HCT116 (cell line): Measurements from ENCODE around the gene MBOAT1. TPM values are rescaled to one million over a fixed set of nuclear protein-coding genes. Genes with fewer than 3 reads are reported as not detected.

Experiments
- ATAC-seq: fragments of 200-7000 bp; cut with Tn5 transposase; 2 replicates; pipeline ENCODE4 v1.9.1; 2020; ENCODE audit warnings: mild to moderate bottlenecking, moderate library complexity
- BruUV-seq: library from RNA; stranded (reverse); fragments of 400-500 nt; replicated peaks from 2 replicates; lab custom pipeline; 2021; lab: Mats Ljungman, UMichigan
- CTCF ChIA-PET: fragments of 300-600 bp; sonication (Branson Sonifier 250); formaldehyde crosslinking; loops from one replicate; lab custom pipeline; 2021; ENCODE audit warnings: antibody characterized with exemption; lab: Charles Lee
- POLR2A ChIA-PET: fragments of 300-600, 350-600 bp; sonication (Branson Sonifier 250); formaldehyde crosslinking; loops from one replicate; lab custom pipeline; 2021; ENCODE audit warnings: antibody characterized with exemption; lab: Charles Lee
- RAD21 ChIA-PET, 2 experiments: fragments of 300-600 bp; sonication (Branson Sonifier 250); formaldehyde crosslinking; loops; one replicate each; lab custom pipeline; 2023; ENCODE audit warnings: low total read pairs in 2 of 2; ENCODE audit not compliant: uncharacterized antibody in 2 of 2, unreplicated experiment in 2 of 2, low non-redundant PET in 1 of 2; lab: Charles Lee
- DNase-seq: peaks from one replicate; pipeline ENCODE4 v3.0.0-alpha.2; 2010; ENCODE audit warnings: low read depth, low spot score
- H2AFZ ChIP-seq: fragments of 200-600 bp; shearing (Covaris generic), sonication (generic); 2 replicates; pipeline ENCODE4 v1.6.1; 2017; ENCODE audit warnings: low read depth, mixed run types, mixed read lengths, antibody characterized with exemption, low read length; ENCODE audit not compliant: poor library complexity, severe bottlenecking
- H3K27ac ChIP-seq: 2 replicates; pipeline ENCODE4 v1.5.1; 2012; ENCODE audit warnings: low read depth, low read length
- H3K27me3 ChIP-seq: fragments of 200-600 bp; sonication (generic); 2 replicates; pipeline ENCODE4 v1.6.1; 2016; ENCODE audit warnings: mixed run types, low read length, mixed read lengths; ENCODE audit not compliant: insufficient read depth
- H3K36me3 ChIP-seq, 2 experiments: fragments of 200-500 bp in 1 of 2; fragments of 200-600 bp in 1 of 2; sonication (Bioruptor generic) in 1 of 2; sonication (generic) in 1 of 2; 2 replicates each; pipeline versions ENCODE4 v1.5.1 to v1.6.1; 2014 to 2016; ENCODE audit warnings: low read length in 2 of 2, inconsistent platforms in 1 of 2, mixed read lengths in 1 of 2, mixed run types in 1 of 2; ENCODE audit not compliant: insufficient read depth in 2 of 2, control insufficient read depth in 1 of 2
- H3K4me1 ChIP-seq, 2 experiments: fragments of 200-600 bp in 1 of 2; sonication (generic) in 1 of 2; 2 replicates each; pipeline versions ENCODE4 v1.5.1 to v1.6.1; 2012 to 2017; ENCODE audit warnings: low read length in 2 of 2, inconsistent platforms in 1 of 2, mild to moderate bottlenecking in 1 of 2, mixed read lengths in 1 of 2, mixed run types in 1 of 2, moderate library complexity in 1 of 2; ENCODE audit not compliant: insufficient read depth in 2 of 2, control insufficient read depth in 1 of 2
- H3K4me2 ChIP-seq: fragments of 200-600 bp; sonication (generic); 2 replicates; pipeline ENCODE4 v1.6.1; 2017; ENCODE audit warnings: mixed run types, low read length, mixed read lengths
- H3K4me3 ChIP-seq, 2 experiments: fragments of 200-600 bp in 1 of 2; sonication (generic) in 1 of 2; replicated peaks in 1 of 2; 2 replicates each; pipeline ENCODE4 v1.5.1; 2011 to 2016; ENCODE audit warnings: low read length in 2 of 2, control low read depth in 1 of 2, low read depth in 1 of 2, mild to moderate bottlenecking in 1 of 2, mixed read lengths in 1 of 2, mixed run types in 1 of 2
- H3K79me2 ChIP-seq: fragments of 200-600 bp; sonication (generic); 2 replicates; pipeline ENCODE4 v1.6.1; 2017; ENCODE audit warnings: mild to moderate bottlenecking, mixed run types, low read length, moderate library complexity, mixed read lengths; ENCODE audit not compliant: insufficient read depth
- H3K9ac ChIP-seq: fragments of 200-600 bp; sonication (generic); 2 replicates; pipeline ENCODE4 v1.6.1; 2016; ENCODE audit warnings: low read length, mixed read lengths
- H3K9me2 ChIP-seq: fragments of 200-600 bp; sonication (generic), shearing (Covaris generic); 2 replicates; pipeline ENCODE4 v1.6.1; 2017; ENCODE audit warnings: mixed run types, mild to moderate bottlenecking, moderate library complexity; ENCODE audit not compliant: insufficient read depth
- H3K9me3 ChIP-seq, 2 experiments: fragments of 200-500 bp in 1 of 2; fragments of 200-600 bp in 1 of 2; sonication (Bioruptor generic) in 1 of 2; sonication (generic) in 1 of 2; 2 replicates each; pipeline ENCODE4 v1.6.1; 2014 to 2017; ENCODE audit warnings: low read length in 2 of 2, mixed read lengths in 2 of 2, inconsistent platforms in 1 of 2, low read depth in 1 of 2, mild to moderate bottlenecking in 1 of 2, mixed run types in 1 of 2, moderate library complexity in 1 of 2; ENCODE audit not compliant: control insufficient read depth in 1 of 2, insufficient read depth in 1 of 2
- H4K20me1 ChIP-seq: fragments of 200-600 bp; sonication (generic), shearing (Covaris generic); 2 replicates; pipeline ENCODE4 v1.6.1; 2017; ENCODE audit warnings: mixed run types, mild to moderate bottlenecking, moderate library complexity; ENCODE audit not compliant: insufficient read depth
- CBX3 ChIP-seq: IDR thresholded peaks from 2 replicates; pipeline ENCODE4 v1.6.1; 2012; ENCODE audit warnings: low read depth
- CEBPB ChIP-seq: IDR thresholded peaks from 2 replicates; pipeline ENCODE4 v1.6.1; 2012; ENCODE audit warnings: low read depth
- EGR1 ChIP-seq: IDR thresholded peaks from 2 replicates; pipeline ENCODE4 v1.6.1; 2012; ENCODE audit warnings: low read depth
- ELF1 ChIP-seq: IDR thresholded peaks from 2 replicates; pipeline ENCODE4 v1.6.1; 2012; ENCODE audit warnings: low read depth, borderline replicate concordance
- EZH2phosphoT487 ChIP-seq: fragments of 200-600 bp; IDR thresholded peaks from 2 replicates; pipeline ENCODE4 v1.6.1; 2018; ENCODE audit warnings: antibody characterized with exemption, borderline replicate concordance
- FOSL1 ChIP-seq: IDR thresholded peaks from 2 replicates; pipeline ENCODE4 v1.6.1; 2012; ENCODE audit warnings: low read depth
- JUND ChIP-seq: IDR thresholded peaks from 2 replicates; pipeline ENCODE4 v1.6.1; 2012
- RAD21 ChIP-seq: IDR thresholded peaks from 2 replicates; pipeline ENCODE4 v1.6.1; 2012; ENCODE audit warnings: low read depth, mild to moderate bottlenecking
- SIN3A ChIP-seq: IDR thresholded peaks from 2 replicates; pipeline ENCODE4 v1.6.1; 2012; ENCODE audit warnings: low read depth
- SRF ChIP-seq: IDR thresholded peaks from 2 replicates; pipeline ENCODE4 v1.6.1; 2012; ENCODE audit warnings: low read depth
- TCF7L2 ChIP-seq: IDR thresholded peaks from 2 replicates; pipeline ENCODE4 v1.7.0; 2011; ENCODE audit warnings: borderline replicate concordance, inconsistent platforms; ENCODE audit not compliant: insufficient read depth, insufficient read length; ENCODE audit errors: extremely low read depth
- YY1 ChIP-seq: IDR thresholded peaks from 2 replicates; pipeline ENCODE4 v1.6.1; 2011; ENCODE audit warnings: low read length, low read depth, moderate library complexity, mild to moderate bottlenecking; ENCODE audit not compliant: insufficient replicate concordance; ENCODE audit errors: extremely low read depth
- ZFX ChIP-seq: fragments of 450-650 bp; IDR thresholded peaks from 2 replicates; pipeline ENCODE4 v1.6.1; 2017
- intact Hi-C: fragments of 100-400 bp; cut with micrococcal nuclease; formaldehyde crosslinking; loops from 2 replicates; pipeline ENCODE4 v1.10.0; 2022
- total RNA-seq: library from RNA; stranded (reverse); gene quantifications from one replicate; pipeline ENCODE4 v1.2.1, GENCODE V29; 2021; ENCODE audit not compliant: unreplicated experiment
- TF ChIP-seq, protein P1 (sequence below): IDR thresholded peaks from 2 replicates; pipeline ENCODE4 v1.6.1; 2012; ENCODE audit warnings: low read depth
- TF ChIP-seq, protein P2 (sequence below), 3 experiments: fragments of 200-600 bp in 1 of 3; sonication (generic) in 1 of 3; IDR thresholded peaks in 2 of 3; conservative IDR thresholded peaks in 1 of 3; 2 replicates each; pipeline ENCODE4 v1.5.1; 2012 to 2017; ENCODE audit warnings: low read depth in 2 of 3, low read length in 2 of 3, antibody characterized with exemption in 1 of 3, borderline replicate concordance in 1 of 3, control low read depth in 1 of 3, mild to moderate bottlenecking in 1 of 3, mixed read lengths in 1 of 3, mixed run types in 1 of 3, moderate library complexity in 1 of 3; ENCODE audit not compliant: insufficient read depth in 1 of 3
- TF ChIP-seq, protein P3 (sequence below): IDR thresholded peaks from 2 replicates; pipeline ENCODE4 v1.6.1; 2012

MBOAT1 gene
- total RNA-seq, 1 experiment from 2014 or later = 11.7 TPM

DNA sequence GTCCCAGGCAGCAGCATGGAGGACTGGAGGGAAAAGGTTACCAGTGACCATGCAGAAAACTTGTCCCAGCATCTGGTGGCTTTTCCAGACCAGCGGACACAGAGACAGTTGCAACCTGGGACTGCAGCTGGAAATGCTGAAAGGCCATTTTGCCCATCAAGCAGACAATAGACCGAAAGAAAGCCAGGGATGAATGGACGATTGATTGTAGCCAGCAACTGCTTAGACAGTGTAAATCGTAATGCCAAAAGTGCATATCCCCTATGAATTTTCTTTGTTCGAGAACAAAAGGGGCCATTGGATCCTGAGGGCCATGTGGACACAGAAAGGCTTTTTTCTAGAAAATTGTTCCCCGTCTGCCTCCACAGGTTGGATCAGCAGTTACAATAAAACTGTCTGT is 115.7 kb downstream of the MBOAT1 start:
- BruUV-seq = no TSS peak
- Histone ChIP-seq H3K79me2 (no peaks in the 10 kb centered on the region), H3K27me3 (no peaks in the 10 kb centered on the region), H3K9me3 (no peaks in the 10 kb centered on the region), H3K36me3 (no peaks in the 10 kb centered on the region), H4K20me1 (no peaks in the 10 kb centered on the region), H3K4me1 (no peaks in the 10 kb centered on the region), H3K4me2 (no peak overlapping the region), H3K9me2 (no peaks in the 10 kb centered on the region), H3K4me3 (no peak overlapping the region), H3K9ac (no peak overlapping the region), H2AFZ (no peak overlapping the region), H3K27ac (no peak overlapping the region)
- DNase-seq = no peak
- ChIA-PET RAD21 (no interaction called here), POLR2A (no interaction called here), CTCF (no interaction called here)
- intact Hi-C loops = loop anchor here (10.0 kb wide), 1 partner anchor 308 kb away; the partner anchor contains the start of gene E2F3
- ATAC-seq = no peak
- TF ChIP-seq EZH2phosphoT487 = no peak

DNA sequence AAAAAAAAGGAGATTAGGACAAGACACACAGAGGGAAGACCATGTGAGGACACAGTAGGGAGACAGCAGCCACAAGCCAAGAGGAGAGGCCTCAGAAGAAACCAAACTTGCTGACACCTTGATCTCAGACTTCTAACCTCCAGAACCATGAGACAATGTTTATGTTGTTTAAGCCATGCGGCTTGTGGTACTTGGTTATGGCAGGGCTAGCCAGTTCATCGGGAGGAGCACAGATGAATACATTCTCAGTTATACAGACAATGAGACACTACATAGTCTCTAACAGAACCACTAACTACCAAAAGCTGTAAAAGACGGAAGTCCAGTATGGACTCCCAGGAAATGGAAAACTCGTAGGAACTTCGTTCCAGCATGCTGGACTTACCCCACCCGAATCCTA is 116.8 kb downstream of the MBOAT1 start:
- RAD21 ChIA-PET = no interaction called here
- Histone ChIP-seq H3K27me3 (no peaks in the 10 kb centered on the region), H3K4me3 (no peak overlapping the region), H3K9me2 (no peaks in the 10 kb centered on the region), H2AFZ (no peak overlapping the region), H3K4me2 (no peak overlapping the region), H3K27ac (no peak overlapping the region), H4K20me1 (no peaks in the 10 kb centered on the region), H3K79me2 (no peaks in the 10 kb centered on the region), H3K4me1 (no peaks in the 10 kb centered on the region), H3K9ac (no peak overlapping the region), H3K9me3 (no peaks in the 10 kb centered on the region), H3K36me3 (no peaks in the 10 kb centered on the region)
- ATAC-seq = no peak
- no TSS peak for BruUV-seq
- intact Hi-C loops = loop anchor here (10.0 kb wide), 1 partner anchor 309 kb away; the partner anchor contains the start of gene E2F3
- POLR2A ChIA-PET = no interaction called here
- CTCF ChIA-PET = no interaction called here
- DNase-seq = no peak
- TF ChIP-seq EGR1 (no peak), RAD21 (no peak), ZFX (no peak), YY1 (no peak), TCF7L2 (no peak), CEBPB (no peak), ELF1 (no peak), SRF (no peak), FOSL1 (no peak), EZH2phosphoT487 (no peak), SIN3A (no peak), JUND (no peak), CBX3 (no peak)
- TF ChIP-seq, protein P1, sequence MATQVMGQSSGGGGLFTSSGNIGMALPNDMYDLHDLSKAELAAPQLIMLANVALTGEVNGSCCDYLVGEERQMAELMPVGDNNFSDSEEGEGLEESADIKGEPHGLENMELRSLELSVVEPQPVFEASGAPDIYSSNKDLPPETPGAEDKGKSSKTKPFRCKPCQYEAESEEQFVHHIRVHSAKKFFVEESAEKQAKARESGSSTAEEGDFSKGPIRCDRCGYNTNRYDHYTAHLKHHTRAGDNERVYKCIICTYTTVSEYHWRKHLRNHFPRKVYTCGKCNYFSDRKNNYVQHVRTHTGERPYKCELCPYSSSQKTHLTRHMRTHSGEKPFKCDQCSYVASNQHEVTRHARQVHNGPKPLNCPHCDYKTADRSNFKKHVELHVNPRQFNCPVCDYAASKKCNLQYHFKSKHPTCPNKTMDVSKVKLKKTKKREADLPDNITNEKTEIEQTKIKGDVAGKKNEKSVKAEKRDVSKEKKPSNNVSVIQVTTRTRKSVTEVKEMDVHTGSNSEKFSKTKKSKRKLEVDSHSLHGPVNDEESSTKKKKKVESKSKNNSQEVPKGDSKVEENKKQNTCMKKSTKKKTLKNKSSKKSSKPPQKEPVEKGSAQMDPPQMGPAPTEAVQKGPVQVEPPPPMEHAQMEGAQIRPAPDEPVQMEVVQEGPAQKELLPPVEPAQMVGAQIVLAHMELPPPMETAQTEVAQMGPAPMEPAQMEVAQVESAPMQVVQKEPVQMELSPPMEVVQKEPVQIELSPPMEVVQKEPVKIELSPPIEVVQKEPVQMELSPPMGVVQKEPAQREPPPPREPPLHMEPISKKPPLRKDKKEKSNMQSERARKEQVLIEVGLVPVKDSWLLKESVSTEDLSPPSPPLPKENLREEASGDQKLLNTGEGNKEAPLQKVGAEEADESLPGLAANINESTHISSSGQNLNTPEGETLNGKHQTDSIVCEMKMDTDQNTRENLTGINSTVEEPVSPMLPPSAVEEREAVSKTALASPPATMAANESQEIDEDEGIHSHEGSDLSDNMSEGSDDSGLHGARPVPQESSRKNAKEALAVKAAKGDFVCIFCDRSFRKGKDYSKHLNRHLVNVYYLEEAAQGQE = no peak
- TF ChIP-seq, protein P2, sequence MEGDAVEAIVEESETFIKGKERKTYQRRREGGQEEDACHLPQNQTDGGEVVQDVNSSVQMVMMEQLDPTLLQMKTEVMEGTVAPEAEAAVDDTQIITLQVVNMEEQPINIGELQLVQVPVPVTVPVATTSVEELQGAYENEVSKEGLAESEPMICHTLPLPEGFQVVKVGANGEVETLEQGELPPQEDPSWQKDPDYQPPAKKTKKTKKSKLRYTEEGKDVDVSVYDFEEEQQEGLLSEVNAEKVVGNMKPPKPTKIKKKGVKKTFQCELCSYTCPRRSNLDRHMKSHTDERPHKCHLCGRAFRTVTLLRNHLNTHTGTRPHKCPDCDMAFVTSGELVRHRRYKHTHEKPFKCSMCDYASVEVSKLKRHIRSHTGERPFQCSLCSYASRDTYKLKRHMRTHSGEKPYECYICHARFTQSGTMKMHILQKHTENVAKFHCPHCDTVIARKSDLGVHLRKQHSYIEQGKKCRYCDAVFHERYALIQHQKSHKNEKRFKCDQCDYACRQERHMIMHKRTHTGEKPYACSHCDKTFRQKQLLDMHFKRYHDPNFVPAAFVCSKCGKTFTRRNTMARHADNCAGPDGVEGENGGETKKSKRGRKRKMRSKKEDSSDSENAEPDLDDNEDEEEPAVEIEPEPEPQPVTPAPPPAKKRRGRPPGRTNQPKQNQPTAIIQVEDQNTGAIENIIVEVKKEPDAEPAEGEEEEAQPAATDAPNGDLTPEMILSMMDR (IDR thresholded peaks at IDR 0.05 in 2 of 3, conservative IDR thresholded peaks at IDR 0.05 in 1 of 3; ENCODE audit: borderline replicate concordance in 1 of 3, insufficient read depth in 1 of 3, low read depth in 2 of 3, low read length in 2 of 3) = no peak
- TF ChIP-seq, protein P3, sequence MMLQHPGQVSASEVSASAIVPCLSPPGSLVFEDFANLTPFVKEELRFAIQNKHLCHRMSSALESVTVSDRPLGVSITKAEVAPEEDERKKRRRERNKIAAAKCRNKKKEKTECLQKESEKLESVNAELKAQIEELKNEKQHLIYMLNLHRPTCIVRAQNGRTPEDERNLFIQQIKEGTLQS = no peak
